Measurements from ENCODE around the gene NAGA.

DNA sequence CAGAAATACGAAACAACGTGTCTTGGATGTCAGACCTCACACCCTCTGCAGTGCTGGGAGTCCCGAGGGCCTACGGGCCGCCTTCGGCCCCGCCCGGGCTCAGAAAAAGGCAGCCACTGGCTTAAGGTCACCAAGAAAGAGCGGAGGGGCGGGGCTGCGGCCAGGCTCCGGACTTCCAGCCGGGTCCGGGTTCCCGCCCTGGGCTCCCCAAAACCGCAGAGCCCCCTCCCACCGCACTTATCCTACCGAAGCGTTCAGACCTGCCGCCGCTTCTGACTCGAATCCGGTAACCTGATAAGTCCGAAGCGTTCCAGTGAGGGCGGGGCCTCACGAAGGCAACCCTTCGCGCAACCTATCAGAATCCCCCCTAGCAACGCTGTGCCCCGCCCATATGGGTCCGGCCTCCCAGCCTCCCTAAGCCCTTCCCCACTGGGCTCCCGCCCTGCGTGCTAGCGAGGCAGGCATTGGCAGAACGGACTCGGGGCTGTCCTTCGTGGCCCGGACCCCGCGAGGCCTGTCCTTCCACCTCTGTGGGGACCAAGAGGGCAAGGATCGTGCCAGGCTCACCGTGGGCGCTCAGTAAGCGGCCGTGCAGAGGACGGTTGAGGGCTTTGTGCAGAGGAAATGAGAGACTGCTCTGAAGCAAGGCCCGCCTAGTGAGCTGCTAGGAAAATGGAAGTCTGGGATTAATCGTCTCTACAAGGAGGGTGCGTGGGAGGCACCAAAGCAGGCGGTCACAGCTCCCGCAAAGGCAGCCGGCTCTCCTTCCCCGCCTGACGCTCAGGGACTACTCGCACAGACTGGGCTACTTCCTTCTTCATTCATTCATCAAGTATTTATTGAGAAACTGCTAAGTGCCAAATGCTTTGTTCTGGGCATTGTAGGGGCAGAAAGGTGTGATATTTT, at the start of gene NAGA:
- TF ChIP-seq, protein P1, sequence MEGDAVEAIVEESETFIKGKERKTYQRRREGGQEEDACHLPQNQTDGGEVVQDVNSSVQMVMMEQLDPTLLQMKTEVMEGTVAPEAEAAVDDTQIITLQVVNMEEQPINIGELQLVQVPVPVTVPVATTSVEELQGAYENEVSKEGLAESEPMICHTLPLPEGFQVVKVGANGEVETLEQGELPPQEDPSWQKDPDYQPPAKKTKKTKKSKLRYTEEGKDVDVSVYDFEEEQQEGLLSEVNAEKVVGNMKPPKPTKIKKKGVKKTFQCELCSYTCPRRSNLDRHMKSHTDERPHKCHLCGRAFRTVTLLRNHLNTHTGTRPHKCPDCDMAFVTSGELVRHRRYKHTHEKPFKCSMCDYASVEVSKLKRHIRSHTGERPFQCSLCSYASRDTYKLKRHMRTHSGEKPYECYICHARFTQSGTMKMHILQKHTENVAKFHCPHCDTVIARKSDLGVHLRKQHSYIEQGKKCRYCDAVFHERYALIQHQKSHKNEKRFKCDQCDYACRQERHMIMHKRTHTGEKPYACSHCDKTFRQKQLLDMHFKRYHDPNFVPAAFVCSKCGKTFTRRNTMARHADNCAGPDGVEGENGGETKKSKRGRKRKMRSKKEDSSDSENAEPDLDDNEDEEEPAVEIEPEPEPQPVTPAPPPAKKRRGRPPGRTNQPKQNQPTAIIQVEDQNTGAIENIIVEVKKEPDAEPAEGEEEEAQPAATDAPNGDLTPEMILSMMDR (IDR thresholded peaks at IDR 0.05) = no peak
- no peak for TF ChIP-seq POLR2A (IDR thresholded peaks at IDR 0.05)
